Gastroesophageal sphincter (tissue), 3 donors: ENCODE measurements around the gene CEP63.

Experiments used
- CTCF ChIP-seq, 4 experiments: fragments of 200-600 bp in 2 of 4; fragments of 450-650 bp in 2 of 4; sonication (generic) in 1 of 4; IDR thresholded peaks; one replicate each; pipeline ENCODE4 v1.5.1; 2017 to 2019; ENCODE audit warnings: antibody characterized with exemption in 4 of 4, mild to moderate bottlenecking in 2 of 4, moderate library complexity in 2 of 4
- EP300 ChIP-seq: sonication (generic); formaldehyde crosslinking; IDR thresholded peaks from one replicate; pipeline ENCODE4 v1.6.1; 2017; ENCODE audit warnings: antibody characterized with exemption, mild to moderate bottlenecking
- POLR2AphosphoS5 ChIP-seq: sonication (generic); formaldehyde crosslinking; IDR thresholded peaks from one replicate; pipeline ENCODE4 v1.6.1; 2017; ENCODE audit warnings: antibody characterized with exemption

DNA sequence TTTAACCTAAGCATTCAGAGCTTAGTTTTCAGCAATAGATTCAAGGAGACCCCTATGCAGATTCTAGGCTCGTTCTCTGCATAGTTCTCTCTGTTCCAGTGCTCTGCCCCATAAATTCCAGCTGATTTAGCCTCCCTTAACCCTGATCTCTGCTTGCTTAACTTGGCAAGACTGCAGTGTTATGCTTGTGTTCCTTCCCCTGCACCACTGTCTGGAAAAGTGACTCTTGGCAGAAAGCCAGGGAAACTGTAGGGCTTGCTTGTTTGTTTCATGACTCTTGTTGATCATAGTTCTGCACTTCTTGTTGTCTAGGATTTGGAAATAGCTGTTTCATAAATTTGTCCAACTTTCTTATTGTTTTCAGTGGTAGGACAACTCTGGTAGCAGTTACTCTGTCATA, 40.2 kb upstream of the CEP63 start:
- TF ChIP-seq CTCF (IDR thresholded peaks at IDR 0.05) (no peak), EP300 (no peak), POLR2AphosphoS5 (no peak)
